ENCODE data around the gene BMERB1.

BMERB1 gene

GRCh38 chr16:15609286-15609649 lies 174.9 kb downstream of the BMERB1 start:
- TF ChIP-seq CTCF (IDR thresholded peaks at IDR 0.05; ENCODE audit: insufficient read depth, low read depth, low read length, missing control alignments): no peak
- no peak for DNase-seq (ENCODE audit: low read depth)
- H3K4me3 ChIP-seq (ENCODE audit: low read length): no peak overlapping the region

- no peak overlapping the region for H3K4me3 ChIP-seq (ENCODE audit: low read length)
- no peak for TF ChIP-seq CTCF (IDR thresholded peaks at IDR 0.05; ENCODE audit: insufficient read depth, low read depth, low read length, missing control alignments)
- DNase-seq (ENCODE audit: low read depth): no peak
Observed at GRCh38 chr16:15610369-15610871, 176.0 kb downstream of the BMERB1 start.

GRCh38 chr16:15611610-15612009 lies 177.2 kb downstream of the BMERB1 start:
- H3K4me3 ChIP-seq (ENCODE audit: low read length): no peak overlapping the region
- no peak for DNase-seq (ENCODE audit: low read depth)
- TF ChIP-seq CTCF (IDR thresholded peaks at IDR 0.05; ENCODE audit: insufficient read depth, low read depth, low read length, missing control alignments): no peak

- DNase-seq (ENCODE audit: low read depth): peak; percentile 81
- no peak overlapping the region for H3K4me3 ChIP-seq (ENCODE audit: low read length)
- no peak for TF ChIP-seq CTCF (IDR thresholded peaks at IDR 0.05; ENCODE audit: insufficient read depth, low read depth, low read length, missing control alignments)
Observed at GRCh38 chr16:15613676-15614075, 179.3 kb downstream of the BMERB1 start.

- no peak overlapping the region for H3K4me3 ChIP-seq (ENCODE audit: low read length)
- DNase-seq (ENCODE audit: low read depth): no peak
- TF ChIP-seq CTCF (IDR thresholded peaks at IDR 0.05; ENCODE audit: insufficient read depth, low read depth, low read length, missing control alignments): no peak
Observed at GRCh38 chr16:15616012-15616411, 181.6 kb downstream of the BMERB1 start.

GRCh38 chr16:15616475-15617165 lies 182.2 kb downstream of the BMERB1 start:
- DNase-seq (ENCODE audit: low read depth): no peak
- no peak overlapping the region for H3K4me3 ChIP-seq (ENCODE audit: low read length)
- TF ChIP-seq CTCF (IDR thresholded peaks at IDR 0.05; ENCODE audit: insufficient read depth, low read depth, low read length, missing control alignments): no peak

- DNase-seq (ENCODE audit: low read depth): no peak
- no peak for TF ChIP-seq CTCF (IDR thresholded peaks at IDR 0.05; ENCODE audit: insufficient read depth, low read depth, low read length, missing control alignments)
Observed at GRCh38 chr16:15617901-15618300, 183.5 kb downstream of the BMERB1 start.

More at GRCh38 chr16:15617901-15618300, 183.5 kb downstream of the BMERB1 start:
- no peak overlapping the region for H3K4me3 ChIP-seq (ENCODE audit: low read length)
